IMR-90 (cell line): ENCODE measurements around the gene METAP2. TPM values are rescaled to one million over a fixed set of nuclear protein-coding genes. Genes with fewer than 3 reads are reported as not detected.

ENCODE experiments used
- ATAC-seq: fragments of 200-7000 bp; cut with Tn5 transposase; 2 replicates; pipeline ENCODE4 v1.9.1; 2020; ENCODE audit warnings: low read depth, mild to moderate bottlenecking, moderate library complexity
- BruUV-seq: library from RNA; stranded (reverse); fragments of 400-500 nt; replicated peaks from 2 replicates; lab custom pipeline; 2021; lab: Mats Ljungman, UMichigan
- CTCF ChIA-PET: fragments of 300-600 bp; formaldehyde crosslinking; extraction: SDS; loops from one replicate; lab custom pipeline; 2021; ENCODE audit warnings: antibody characterized with exemption; lab: Yijun Ruan, JAX
- POLR2A ChIA-PET: fragments of 300-600 bp; sonication (Branson Sonifier 250); formaldehyde crosslinking; loops from one replicate; lab custom pipeline; 2022; ENCODE audit warnings: antibody characterized with exemption; ENCODE audit not compliant: unreplicated experiment; lab: Charles Lee
- DNase-seq: peaks from one replicate; pipeline ENCODE4 v3.0.0; 2013
- H2AFZ ChIP-seq: replicated peaks from 2 replicates; pipeline ENCODE3; 2013; ENCODE audit warnings: low read length, mild to moderate bottlenecking; ENCODE audit not compliant: poor library complexity
- H2AK5ac ChIP-seq: 2 replicates; pipeline ENCODE4 v1.6.1; 2013; ENCODE audit warnings: low read depth, low read length, inconsistent platforms
- H2AK9ac ChIP-seq: replicated peaks from 2 replicates; pipeline ENCODE3; 2013; ENCODE audit warnings: mild to moderate bottlenecking, low read depth, low read length, moderate library complexity; ENCODE audit not compliant: poor library complexity
- H2BK120ac ChIP-seq: 2 replicates; pipeline ENCODE4 v1.6.1; 2013; ENCODE audit warnings: low read depth, low read length, inconsistent platforms
- H2BK15ac ChIP-seq: 3 replicates; pipeline ENCODE4 v1.6.1; 2013; ENCODE audit warnings: low read depth, low read length, inconsistent platforms
- H2BK20ac ChIP-seq: 2 replicates; pipeline ENCODE4 v1.6.1; 2013; ENCODE audit warnings: low read depth, mild to moderate bottlenecking, inconsistent platforms, low read length, moderate library complexity
- H2BK5ac ChIP-seq: 2 replicates; pipeline ENCODE4 v1.6.1; 2013; ENCODE audit warnings: mild to moderate bottlenecking, low read depth, low read length, inconsistent platforms; ENCODE audit not compliant: poor library complexity, severe bottlenecking
- H3K14ac ChIP-seq: replicated peaks from 2 replicates; pipeline ENCODE4 v1.6.1; 2013; ENCODE audit warnings: low read depth, low read length, inconsistent platforms
- H3K18ac ChIP-seq: 2 replicates; pipeline ENCODE4 v1.6.1; 2013; ENCODE audit warnings: low read depth, low read length, control low read depth
- H3K23ac ChIP-seq: 2 replicates; pipeline ENCODE4 v1.6.1; 2013; ENCODE audit warnings: low read depth, low read length, inconsistent platforms
- H3K27ac ChIP-seq: 2 replicates; pipeline ENCODE4 v1.5.1; 2013; ENCODE audit warnings: mild to moderate bottlenecking, control low read depth, low read length; ENCODE audit not compliant: insufficient read depth
- H3K27me3 ChIP-seq: 2 replicates; pipeline ENCODE4 v1.6.1; 2013; ENCODE audit warnings: low read length; ENCODE audit not compliant: control insufficient read depth, insufficient read depth
- H3K36me3 ChIP-seq: 2 replicates; pipeline ENCODE4 v1.6.1; 2013; ENCODE audit warnings: low read length, mixed read lengths; ENCODE audit not compliant: control insufficient read depth, insufficient read depth
- H3K4ac ChIP-seq: 2 replicates; pipeline ENCODE4 v1.6.1; 2013; ENCODE audit warnings: low read depth, low read length, inconsistent platforms
- H3K4me1 ChIP-seq: 2 replicates; pipeline ENCODE4 v1.6.1; 2013; ENCODE audit warnings: low read length, mixed read lengths; ENCODE audit not compliant: control insufficient read depth, insufficient read depth
- H3K4me2 ChIP-seq: 2 replicates; pipeline ENCODE4 v1.6.1; 2013; ENCODE audit warnings: low read depth, mild to moderate bottlenecking, control low read depth, low read length, moderate library complexity
- H3K4me3 ChIP-seq: 2 replicates; pipeline ENCODE4 v1.5.1; 2013; ENCODE audit warnings: low read depth, mild to moderate bottlenecking, control low read depth, low read length, moderate library complexity; ENCODE audit not compliant: insufficient read depth
- H3K56ac ChIP-seq: 2 replicates; pipeline ENCODE4 v1.6.1; 2013; ENCODE audit warnings: low read length, inconsistent platforms; ENCODE audit not compliant: insufficient read depth; ENCODE audit errors: extremely low read depth
- H3K79me1 ChIP-seq, 2 experiments: 2 replicates each; pipeline ENCODE4 v1.6.1; 2013; ENCODE audit warnings: low read length in 2 of 2, inconsistent platforms in 1 of 2, low read depth in 1 of 2
- H3K9ac ChIP-seq: 2 replicates; pipeline ENCODE4 v1.6.1; 2013; ENCODE audit warnings: low read depth, low read length, control low read depth
- H3K9me1 ChIP-seq: 2 replicates; pipeline ENCODE4 v1.6.1; 2013; ENCODE audit warnings: low read length, inconsistent platforms; ENCODE audit not compliant: insufficient read depth
- H3K9me3 ChIP-seq: 2 replicates; pipeline ENCODE4 v1.6.1; 2013; ENCODE audit warnings: low read length; ENCODE audit not compliant: control insufficient read depth, insufficient read depth
- H4K20me1 ChIP-seq: 2 replicates; pipeline ENCODE4 v1.6.1; 2013; ENCODE audit warnings: low read length, inconsistent platforms; ENCODE audit not compliant: insufficient read depth
- H4K5ac ChIP-seq: 2 replicates; pipeline ENCODE4 v1.6.1; 2013; ENCODE audit warnings: mild to moderate bottlenecking, low read depth, low read length, control low read depth
- H4K8ac ChIP-seq, 2 experiments: 2 replicates each; pipeline ENCODE4 v1.6.1; 2013; ENCODE audit warnings: low read depth in 2 of 2, low read length in 2 of 2, control low read depth in 1 of 2, inconsistent platforms in 1 of 2
- H4K91ac ChIP-seq: 2 replicates; pipeline ENCODE4 v1.6.1; 2013; ENCODE audit warnings: low read depth, low read length, inconsistent platforms; ENCODE audit not compliant: insufficient read depth
- CEBPB ChIP-seq: IDR thresholded peaks from 2 replicates; pipeline ENCODE4 v1.6.1; 2012; ENCODE audit warnings: low read depth, low read length, improper control_type of control experiment
- CHD1 ChIP-seq: IDR thresholded peaks from 2 replicates; pipeline ENCODE4 v1.6.1; 2012; ENCODE audit warnings: low read depth, low read length, improper control_type of control experiment
- CTCF ChIP-seq: conservative IDR thresholded peaks from 2 replicates; pipeline ENCODE4 v1.5.1; 2012; ENCODE audit warnings: mild to moderate bottlenecking, low read depth, low read length, improper control_type of control experiment
- ELK1 ChIP-seq: fragments of 150-350 bp; IDR thresholded peaks from 2 replicates; pipeline ENCODE4 v1.6.1; 2016; ENCODE audit warnings: low read depth, mild to moderate bottlenecking, low read length, moderate library complexity, borderline replicate concordance
- FOS ChIP-seq: fragments of 150-350 bp; IDR thresholded peaks from 2 replicates; pipeline ENCODE4 v1.6.1; 2016; ENCODE audit warnings: low read depth, low read length
- MAFK ChIP-seq: IDR thresholded peaks from 2 replicates; pipeline ENCODE4 v1.6.1; 2012; ENCODE audit warnings: low read depth, low read length, improper control_type of control experiment
- MAZ ChIP-seq: IDR thresholded peaks from 2 replicates; pipeline ENCODE4 v1.6.1; 2012; ENCODE audit warnings: low read depth, mild to moderate bottlenecking, low read length, improper control_type of control experiment, moderate library complexity, borderline replicate concordance
- MXI1 ChIP-seq: IDR thresholded peaks from 2 replicates; pipeline ENCODE4 v1.6.1; 2012; ENCODE audit warnings: low read depth, mild to moderate bottlenecking, low read length, moderate library complexity, borderline replicate concordance
- NFE2L2 ChIP-seq: fragments of 150-350 bp; IDR thresholded peaks from 2 replicates; pipeline ENCODE4 v1.6.1; 2016; ENCODE audit warnings: low read depth, mild to moderate bottlenecking, low read length
- POLR2A ChIP-seq: IDR thresholded peaks from 2 replicates; pipeline ENCODE4 v1.6.1; 2012; ENCODE audit warnings: mild to moderate bottlenecking, low read depth, low read length
- RAD21 ChIP-seq: IDR thresholded peaks from 2 replicates; pipeline ENCODE4 v1.6.1; 2012; ENCODE audit warnings: low read length, improper control_type of control experiment
- RCOR1 ChIP-seq: IDR thresholded peaks from 2 replicates; pipeline ENCODE4 v1.6.1; 2012; ENCODE audit warnings: mild to moderate bottlenecking, low read length, improper control_type of control experiment; ENCODE audit not compliant: insufficient replicate concordance
- RFX5 ChIP-seq: IDR thresholded peaks from 2 replicates; pipeline ENCODE4 v1.8.0; 2012; ENCODE audit warnings: low read depth, mild to moderate bottlenecking, low read length, moderate library complexity
- WGBS, 2 experiments: methylation state at CpG; one replicate each; pipeline versions ENCODE4 v1.1.5 to v1.1.7; 2013; ENCODE audit warnings: missing lambda C conversion rate in 2 of 2; ENCODE audit not compliant: insufficient read length in 1 of 2; ENCODE audit errors: extremely low coverage in 2 of 2; 5-methylcytosine and 5-hydroxymethylcytosine counted together
- dilution Hi-C: fragments of 300-500 bp; cut with HindIII; formaldehyde crosslinking; loops from one replicate; pipeline ENCODE4 v1.14.3; 2018; ENCODE audit warnings: low sequenced_read_pairs; ENCODE audit not compliant: unreplicated experiment
- in situ Hi-C: fragments of 300-500 bp; cut with MboI; formaldehyde crosslinking; loops from 3 replicates; pipeline ENCODE4 v1.14.3; 2019; ENCODE audit warnings: low sequenced_read_pairs, inconsistent platforms, mixed read lengths
- intact Hi-C: fragments of 100-400 bp; cut with micrococcal nuclease; formaldehyde crosslinking; loops from 2 replicates; pipeline ENCODE4 v1.10.0; 2022
- polyA plus RNA-seq, 3 experiments: library from polyadenylated mRNA; depleted of rRNA; stranded (reverse); fragments of >200 nt; gene quantifications; 2 replicates each; pipeline ENCODE4 v1.2.3, GENCODE V29; 2012; ENCODE audit warnings: low replicate concordance in 1 of 3
- total RNA-seq: library from RNA; depleted of rRNA; stranded (reverse); fragments of >200 nt; gene quantifications from 2 replicates; pipeline ENCODE4 v1.2.3, GENCODE V29; 2012

METAP2 gene
- total and polyA plus RNA-seq, 2 of the 4 experiments (the other 2 are of a cell fraction) = 62.5 to 72.9 TPM

- H3K56ac ChIP-seq = no peak overlapping the region
- H3K4ac ChIP-seq = no peak overlapping the region
- DNase-seq = no peak
- H2BK15ac ChIP-seq = no peak overlapping the region
- peaks cover 3% of the 10 kb centered on the region; the same call in 1 of the 2 replicates for H3K9me1 ChIP-seq
- H2BK20ac ChIP-seq = no peak overlapping the region
- ChIA-PET CTCF (interaction anchor here (1.0 kb wide), 1 partner anchor 45 kb away, joined by 3 read pairs; no protein-coding TSS in a partner anchor), POLR2A (no interaction called here)
- no peak overlapping the region for H3K18ac ChIP-seq
- peaks cover 5% of the 10 kb centered on the region; the same call in 1 of the 2 replicates for H4K20me1 ChIP-seq
- dilution Hi-C loops (no loop called here), intact Hi-C loops (loop anchor here (5.0 kb wide), 1 partner anchor 362 kb away; no protein-coding TSS in a partner anchor), in situ Hi-C loops (no loop called here)
- no peak overlapping the region for H3K4me3 ChIP-seq
- H4K91ac ChIP-seq = no peak overlapping the region
- no peak overlapping the region for H3K4me2 ChIP-seq
- H2AK5ac ChIP-seq = no peak overlapping the region
- no peak overlapping the region for H3K23ac ChIP-seq
- no peak overlapping the region for H2AFZ ChIP-seq
- H2BK5ac ChIP-seq = no peak overlapping the region
- WGBS, 2 experiments = 92% methylated on average over 2 of the region's 4 CpGs; no CpG with 5 or more reads in 1 of the 2 experiments
- H3K27ac ChIP-seq = no peak overlapping the region
- H3K9ac ChIP-seq = no peak overlapping the region
- no peaks in the 10 kb centered on the region for H3K9me3 ChIP-seq
- H2BK120ac ChIP-seq = no peak overlapping the region
- H3K79me1 ChIP-seq = peaks cover 7 to 35% of the 10 kb centered on the region in 2 experiments; a peak in 3 of 4 replicates
- no peak overlapping the region for H3K14ac ChIP-seq
- no peak for TF ChIP-seq CHD1
- TF ChIP-seq MXI1 = no peak
- TF ChIP-seq ELK1 = no peak
- TF ChIP-seq RCOR1 = no peak
- TF ChIP-seq RFX5 = no peak
- TF ChIP-seq MAFK = no peak
- no peak for TF ChIP-seq NFE2L2
- TF ChIP-seq POLR2A = no peak
- no peak for TF ChIP-seq CTCF
- no peak for TF ChIP-seq FOS
- no peak for TF ChIP-seq MAZ
- TF ChIP-seq CEBPB = no peak
- TF ChIP-seq RAD21 = no peak
- ATAC-seq = no peak
- no peaks in the 10 kb centered on the region for H3K27me3 ChIP-seq
- H2AK9ac ChIP-seq = no peak overlapping the region
- no peak overlapping the region for H4K5ac ChIP-seq
- H4K8ac ChIP-seq = no peak overlapping the region
- peaks cover 20% of the 10 kb centered on the region for H3K36me3 ChIP-seq
- BruUV-seq = no TSS peak
- peaks cover 10% of the 10 kb centered on the region for H3K4me1 ChIP-seq
Observed at GRCh38 chr12:95529693-95530225, 55.8 kb downstream of the METAP2 start.
